ENCODE data around the gene BTLA. TPM values are rescaled to one million over a fixed set of nuclear protein-coding genes. Genes with fewer than 3 reads are reported as not detected.

The BTLA gene
- total and polyA plus RNA-seq, 2 of the 8 experiments (the other 6 are each of a cell fraction or from before 2014, with no cell fraction given): not detected

DNA sequence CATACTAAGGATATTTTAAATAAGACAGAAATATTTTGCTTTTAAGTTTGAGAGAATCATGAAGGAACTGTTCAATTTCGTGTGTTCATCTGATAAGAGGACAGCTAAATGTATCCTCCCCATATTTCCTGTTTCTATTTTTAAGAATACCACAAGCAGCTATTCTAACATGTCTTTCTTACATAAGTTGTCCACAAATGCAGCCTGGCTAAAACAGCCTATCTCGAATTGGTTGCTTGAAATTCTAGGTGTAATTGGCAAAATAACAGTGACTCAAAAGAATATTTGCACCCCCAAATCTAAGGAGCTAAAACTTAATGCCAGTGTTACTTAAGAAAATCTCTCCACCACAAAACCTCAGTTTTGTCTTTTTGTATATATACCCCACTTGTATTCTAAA is 35.0 kb downstream of the BTLA start:
- H2BK5ac ChIP-seq (ENCODE audit: low read depth, low read length): no peak overlapping the region
- TF ChIP-seq SIX5 (IDR thresholded peaks at IDR 0.05; ENCODE audit: low read depth, low read length) (no peak), GTF2F1 (IDR thresholded peaks at IDR 0.05; ENCODE audit: borderline replicate concordance, low read depth, low read length) (no peak), FOSL1 (IDR thresholded peaks at IDR 0.05; ENCODE audit: insufficient read depth, low read depth, low read length) (no peak), TAF7 (optimal IDR thresholded peaks at IDR 0.05; ENCODE audit: borderline replicate concordance, low read depth, low read length) (no peak), BACH1 (IDR thresholded peaks at IDR 0.05; ENCODE audit: low read length) (no peak), SP1 (IDR thresholded peaks at IDR 0.05; ENCODE audit: low read depth, low read length) (no peak), JUN (IDR thresholded peaks at IDR 0.05; ENCODE audit: low read depth, low read length) (no peak), RNF2 (IDR thresholded peaks at IDR 0.05; ENCODE audit: borderline replicate concordance, low read depth, low read length, missing control alignments, poor library complexity, severe bottlenecking) (no peak), CEBPB (IDR thresholded peaks at IDR 0.05; ENCODE audit: low read depth, low read length) (no peak), SIRT6 (IDR thresholded peaks at IDR 0.05; ENCODE audit: low read length) (no peak), RAD21 (IDR thresholded peaks at IDR 0.05 in 1 of 2, conservative IDR thresholded peaks at IDR 0.05 in 1 of 2; ENCODE audit: low read depth in 2 of 2, low read length in 2 of 2) (no peak), CTBP2 (IDR thresholded peaks at IDR 0.05; ENCODE audit: borderline replicate concordance, insufficient read depth, insufficient read length, low read length) (no peak), CREB1 (IDR thresholded peaks at IDR 0.05) (no peak), GABPA (IDR thresholded peaks at IDR 0.05; ENCODE audit: borderline replicate concordance, insufficient read depth, low read length) (no peak), BCL11A (IDR thresholded peaks at IDR 0.05; ENCODE audit: low read depth in 2 of 2, low read length in 2 of 2) (no peak)

More for the DNA sequence above, 35.0 kb downstream of the BTLA start:
- H3K36me3 ChIP-seq (ENCODE audit: control insufficient read depth in 2 of 4, insufficient read depth in 4 of 4, low read length in 3 of 4): no peaks in the 10 kb centered on the region
- H3K14ac ChIP-seq (ENCODE audit: insufficient read length): no peak overlapping the region
- H2BK20ac ChIP-seq (ENCODE audit: low read length): no peak overlapping the region
- H3K4ac ChIP-seq (replicated peaks; ENCODE audit: insufficient read length, low read depth, low read length): no peak overlapping the region
- H3K9me3 ChIP-seq (ENCODE audit: insufficient read depth in 2 of 2, low read depth in 1 of 2, low read length in 1 of 2): no peaks in the 10 kb centered on the region
- H3K23ac ChIP-seq (ENCODE audit: insufficient read length): no peak overlapping the region
- H2BK120ac ChIP-seq (replicated peaks; ENCODE audit: low read depth, low read length): no peak overlapping the region
- POLR2A ChIA-PET (ENCODE audit: partially characterized antibody): interaction anchor here (0.7 to 0.8 kb wide), 3 partner anchors 89 to 128 kb away, joined by 3 read pairs; no protein-coding TSS in a partner anchor
- CTCF ChIA-PET (ENCODE audit: partially characterized antibody): interaction anchor here (0.7 kb wide), 1 partner anchor 43 kb away, joined by 3 read pairs; no protein-coding TSS in a partner anchor
- no peak for FAIRE-seq
- H4K5ac ChIP-seq (ENCODE audit: insufficient read length, low read depth, low read length): no peak overlapping the region
- H3K4me1 ChIP-seq (replicated peaks in 1 of 4; ENCODE audit: control insufficient read depth in 3 of 4, insufficient read depth in 4 of 4, low read length in 3 of 4): peaks cover 0 to 3% (median 0%) of the 10 kb centered on the region in 4 experiments; a peak in 1 of 7 replicates
- H4K20me1 ChIP-seq (replicated peaks in 1 of 2; ENCODE audit: control insufficient read depth in 1 of 2, insufficient read depth in 2 of 2, low read length in 2 of 2): no peaks in the 10 kb centered on the region
- H2AFZ ChIP-seq (ENCODE audit: low read length): no peak overlapping the region
- H3K27me3 ChIP-seq (replicated peaks in 1 of 4; ENCODE audit: control insufficient read depth in 3 of 4, extremely low read depth in 1 of 4, insufficient read depth in 3 of 4, low read length in 3 of 4): no peaks in the 10 kb centered on the region
- no peak overlapping the region for H4K8ac ChIP-seq (ENCODE audit: extremely low read depth, insufficient read depth, low read length)
- no peak for DNase-seq (ENCODE audit: low read depth in 1 of 2, low spot score in 2 of 2)
- H2BK15ac ChIP-seq (ENCODE audit: low read length): no peak overlapping the region
- no peak overlapping the region for H3K56ac ChIP-seq (replicated peaks; ENCODE audit: insufficient read length, low read depth, low read length)
- no peaks in the 10 kb centered on the region; the same call in 1 of the 2 replicates for H3K23me2 ChIP-seq (ENCODE audit: low read depth, low read length)
- H3K79me2 ChIP-seq (ENCODE audit: control insufficient read depth in 1 of 2, insufficient read depth in 2 of 2, low read length in 2 of 2): no peaks in the 10 kb centered on the region
- no peak overlapping the region for H2BK12ac ChIP-seq (ENCODE audit: low read depth, low read length)
- H4K91ac ChIP-seq (replicated peaks; ENCODE audit: insufficient read length, low read length): no peak overlapping the region
- no peak overlapping the region for H3K4me3 ChIP-seq (ENCODE audit: extremely low read depth in 1 of 4, insufficient read depth in 2 of 4, low read depth in 3 of 4, low read length in 4 of 4)
- H2AK5ac ChIP-seq (ENCODE audit: low read depth, low read length): no peak overlapping the region
- H3K4me2 ChIP-seq (ENCODE audit: insufficient read depth in 1 of 2, low read depth in 2 of 2, low read length in 2 of 2): no peak overlapping the region
- no peak overlapping the region for H3K9ac ChIP-seq (replicated peaks in 1 of 4; ENCODE audit: extremely low read depth in 1 of 4, low read depth in 3 of 4, low read length in 3 of 4)
- WGBS, 2 experiments (ENCODE audit: extremely low coverage in 1 of 2, insufficient coverage in 1 of 2, insufficient read length in 1 of 2, insufficient replicate concordance in 2 of 2, low coverage in 1 of 2, low lambda C conversion rate in 2 of 2, missing lambda C conversion rate in 1 of 2): 77% methylated on average over 2 of the region's 2 CpGs; no CpG with 5 or more reads in 1 of the 2 experiments
- no peaks in the 10 kb centered on the region for H3K79me1 ChIP-seq (ENCODE audit: low read depth, low read length)
- no peak overlapping the region for H3K27ac ChIP-seq (ENCODE audit: low read depth, low read length)
- H3K18ac ChIP-seq (ENCODE audit: extremely low read depth, low read length): no peak overlapping the region

All from H1 (cell line).